ENCODE results near the gene TSHB.

DNA sequence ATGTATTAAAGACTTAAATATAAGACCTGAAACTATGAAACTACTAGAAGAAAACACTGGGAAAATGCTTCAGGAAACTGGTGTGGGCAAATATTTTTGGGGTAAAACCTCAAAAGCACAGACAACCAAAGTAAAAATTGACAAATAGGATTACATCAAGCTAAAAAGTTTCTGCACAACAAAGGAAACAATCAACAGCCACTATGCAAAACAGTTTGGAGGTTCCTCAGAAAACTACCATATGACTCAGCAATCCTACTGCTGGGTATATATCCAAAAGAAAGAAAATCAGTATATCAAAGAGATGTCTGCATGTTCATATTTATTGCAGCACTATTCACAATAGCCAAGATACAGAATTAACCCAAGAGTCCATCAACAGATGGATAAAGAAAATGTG, 17.1 kb downstream of the TSHB start:
- TF ChIP-seq, protein P1, sequence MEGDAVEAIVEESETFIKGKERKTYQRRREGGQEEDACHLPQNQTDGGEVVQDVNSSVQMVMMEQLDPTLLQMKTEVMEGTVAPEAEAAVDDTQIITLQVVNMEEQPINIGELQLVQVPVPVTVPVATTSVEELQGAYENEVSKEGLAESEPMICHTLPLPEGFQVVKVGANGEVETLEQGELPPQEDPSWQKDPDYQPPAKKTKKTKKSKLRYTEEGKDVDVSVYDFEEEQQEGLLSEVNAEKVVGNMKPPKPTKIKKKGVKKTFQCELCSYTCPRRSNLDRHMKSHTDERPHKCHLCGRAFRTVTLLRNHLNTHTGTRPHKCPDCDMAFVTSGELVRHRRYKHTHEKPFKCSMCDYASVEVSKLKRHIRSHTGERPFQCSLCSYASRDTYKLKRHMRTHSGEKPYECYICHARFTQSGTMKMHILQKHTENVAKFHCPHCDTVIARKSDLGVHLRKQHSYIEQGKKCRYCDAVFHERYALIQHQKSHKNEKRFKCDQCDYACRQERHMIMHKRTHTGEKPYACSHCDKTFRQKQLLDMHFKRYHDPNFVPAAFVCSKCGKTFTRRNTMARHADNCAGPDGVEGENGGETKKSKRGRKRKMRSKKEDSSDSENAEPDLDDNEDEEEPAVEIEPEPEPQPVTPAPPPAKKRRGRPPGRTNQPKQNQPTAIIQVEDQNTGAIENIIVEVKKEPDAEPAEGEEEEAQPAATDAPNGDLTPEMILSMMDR (IDR thresholded peaks at IDR 0.05), result no peak
- TF ChIP-seq POLR2A (IDR thresholded peaks at IDR 0.05) (no peak), POLR2AphosphoS5 (IDR thresholded peaks at IDR 0.05) (no peak), EP300 (IDR thresholded peaks at IDR 0.05) (no peak)

All from suprapubic skin (tissue), 4 donors.